ENCODE results near the gene CPNE1. TPM values are rescaled to one million over a fixed set of nuclear protein-coding genes. Genes with fewer than 3 reads are reported as not detected.

The CPNE1 gene
- total RNA-seq, 1 donor from 2014 or later, result 22.5 TPM

- TF ChIP-seq CTCF (conservative IDR thresholded peaks at IDR 0.05; ENCODE audit: low read depth, low read length), result no peak
- no peak overlapping the region for H3K4me3 ChIP-seq (ENCODE audit: low read depth, low read length)
- no peak for DNase-seq (ENCODE audit: low read depth)
Observed at GRCh38 chr20:35627121-35627520, 37.6 kb downstream of the CPNE1 start.

- H3K4me3 ChIP-seq (ENCODE audit: low read depth, low read length), result no peak overlapping the region
- DNase-seq (ENCODE audit: low read depth), result no peak
- TF ChIP-seq CTCF (conservative IDR thresholded peaks at IDR 0.05; ENCODE audit: low read depth, low read length), result no peak
Observed at GRCh38 chr20:35626386-35627001, 38.2 kb downstream of the CPNE1 start.

GRCh38 chr20:35625584-35626385 is 38.9 kb downstream of the CPNE1 start:
- H3K4me3 ChIP-seq (ENCODE audit: low read depth, low read length), result no peak overlapping the region
- TF ChIP-seq CTCF (conservative IDR thresholded peaks at IDR 0.05; ENCODE audit: low read depth, low read length), result no peak
- no peak for DNase-seq (ENCODE audit: low read depth)

GRCh38 chr20:35621560-35621946 is 43.1 kb downstream of the CPNE1 start:
- H3K4me3 ChIP-seq (ENCODE audit: low read depth, low read length), result no peak overlapping the region
- no peak for TF ChIP-seq CTCF (conservative IDR thresholded peaks at IDR 0.05; ENCODE audit: low read depth, low read length)
- no peak for DNase-seq (ENCODE audit: low read depth)

- no peak for TF ChIP-seq CTCF (conservative IDR thresholded peaks at IDR 0.05; ENCODE audit: low read depth, low read length)
- no peak overlapping the region for H3K4me3 ChIP-seq (ENCODE audit: low read depth, low read length)
- no peak for DNase-seq (ENCODE audit: low read depth)
Observed at GRCh38 chr20:35620818-35621559, 43.7 kb downstream of the CPNE1 start.

- no peak for DNase-seq (ENCODE audit: low read depth)
- H3K4me3 ChIP-seq (ENCODE audit: low read depth, low read length), result peak overlapping the region; percentile 75
- TF ChIP-seq CTCF (conservative IDR thresholded peaks at IDR 0.05; ENCODE audit: low read depth, low read length), result peak; percentile 57
Observed at GRCh38 chr20:35619196-35620095, 45.3 kb downstream of the CPNE1 start.
